ENCODE data around the gene EXPH5.

The EXPH5 gene

GRCh38 chr11:108468478-108468864 lies 125.1 kb downstream of the EXPH5 start:
- no peak for TF ChIP-seq CTCF (IDR thresholded peaks at IDR 0.05)

GRCh38 chr11:108467091-108467823 lies 126.3 kb downstream of the EXPH5 start, which contains the start of gene C11orf65:
Gene C11orf65, minus strand, starts transcription at chr11:108467529. Its CDS starts 5,970 bp downstream, at chr11:108461559.
- no peak for TF ChIP-seq CTCF (IDR thresholded peaks at IDR 0.05)

- no peak for TF ChIP-seq CTCF (IDR thresholded peaks at IDR 0.05)
Observed at GRCh38 chr11:108466405-108466804, 127.2 kb downstream of the EXPH5 start.

All from LNCAP (cell line).